MM.1S (cell line): ENCODE results near the gene SH3PXD2A.

Source experiments
- DNase-seq: peaks from one replicate; pipeline ENCODE4 v3.0.0-alpha.2; 2015
- H2AFZ ChIP-seq: fragments of 300-600 bp; sonication (generic); 2 replicates; pipeline ENCODE4 v1.6.0; 2016; ENCODE audit warnings: antibody characterized with exemption, low read length
- H3F3A ChIP-seq: fragments of 300-600 bp; sonication (generic); 2 replicates; pipeline ENCODE4 v1.6.1; 2016; ENCODE audit warnings: mild to moderate bottlenecking, antibody characterized with exemption, low read length, moderate library complexity, mixed read lengths; ENCODE audit not compliant: insufficient read depth
- H3K27ac ChIP-seq: fragments of 300-600 bp; sonication (generic); 2 replicates; pipeline ENCODE4 v1.5.1; 2016; ENCODE audit warnings: mild to moderate bottlenecking, low read length
- H3K27me3 ChIP-seq: fragments of 300-600 bp; sonication (generic); replicated peaks from 2 replicates; pipeline ENCODE4 v1.6.0; 2016; ENCODE audit warnings: low read length; ENCODE audit not compliant: insufficient read depth
- H3K36me3 ChIP-seq: fragments of 300-600 bp; sonication (generic); replicated peaks from 2 replicates; pipeline ENCODE4 v1.6.1; 2016; ENCODE audit warnings: mild to moderate bottlenecking, low read length, mixed read lengths; ENCODE audit not compliant: insufficient read depth
- H3K4me1 ChIP-seq: fragments of 300-600 bp; sonication (generic); 2 replicates; pipeline ENCODE4 v1.6.1; 2016; ENCODE audit warnings: low read length, mixed read lengths
- H3K4me2 ChIP-seq: fragments of 300-600 bp; sonication (generic); 2 replicates; pipeline ENCODE4 v1.6.0; 2016; ENCODE audit warnings: low read depth, low read length
- H3K4me3 ChIP-seq: fragments of 300-600 bp; sonication (generic); 2 replicates; pipeline ENCODE4 v1.5.1; 2016; ENCODE audit warnings: low read length, mixed read lengths
- H3K79me2 ChIP-seq: fragments of 300-600 bp; sonication (generic); 2 replicates; pipeline ENCODE4 v1.6.1; 2016; ENCODE audit warnings: mixed run types, low read length, mixed read lengths
- H3K9ac ChIP-seq: fragments of 300-600 bp; sonication (generic); 2 replicates; pipeline ENCODE4 v1.6.1; 2016; ENCODE audit warnings: low read length, mixed read lengths
- H3K9me2 ChIP-seq: fragments of 300-600 bp; sonication (generic); replicated peaks from 2 replicates; pipeline ENCODE4 v1.6.1; 2016; ENCODE audit warnings: mild to moderate bottlenecking, low read length, mixed read lengths; ENCODE audit not compliant: insufficient read depth
- H3K9me3 ChIP-seq: fragments of 300-600 bp; sonication (generic); replicated peaks from 2 replicates; pipeline ENCODE4 v1.6.1; 2016; ENCODE audit warnings: mild to moderate bottlenecking, low read length, mixed read lengths; ENCODE audit not compliant: insufficient read depth
- H4K20me1 ChIP-seq: fragments of 300-600 bp; sonication (generic); 2 replicates; pipeline ENCODE4 v1.6.1; 2016; ENCODE audit warnings: mild to moderate bottlenecking, low read length, moderate library complexity, mixed read lengths; ENCODE audit not compliant: insufficient read depth
- EZH2 ChIP-seq: fragments of 300-600 bp; sonication (generic); optimal IDR thresholded peaks from 2 replicates; pipeline ENCODE3; 2017; ENCODE audit warnings: low read depth, mild to moderate bottlenecking, antibody characterized with exemption, low read length, mixed read lengths
- EZH2phosphoT487 ChIP-seq: fragments of 300-600 bp; sonication (generic); IDR thresholded peaks from 2 replicates; pipeline ENCODE4 v1.6.1; 2018; ENCODE audit warnings: antibody characterized with exemption, low read length
- TF ChIP-seq, protein P1 (sequence below): fragments of 300-600 bp; sonication (generic); IDR thresholded peaks from 2 replicates; pipeline ENCODE4 v1.5.1; 2016; ENCODE audit warnings: antibody characterized with exemption, low read length, mixed read lengths

SH3PXD2A gene

DNA sequence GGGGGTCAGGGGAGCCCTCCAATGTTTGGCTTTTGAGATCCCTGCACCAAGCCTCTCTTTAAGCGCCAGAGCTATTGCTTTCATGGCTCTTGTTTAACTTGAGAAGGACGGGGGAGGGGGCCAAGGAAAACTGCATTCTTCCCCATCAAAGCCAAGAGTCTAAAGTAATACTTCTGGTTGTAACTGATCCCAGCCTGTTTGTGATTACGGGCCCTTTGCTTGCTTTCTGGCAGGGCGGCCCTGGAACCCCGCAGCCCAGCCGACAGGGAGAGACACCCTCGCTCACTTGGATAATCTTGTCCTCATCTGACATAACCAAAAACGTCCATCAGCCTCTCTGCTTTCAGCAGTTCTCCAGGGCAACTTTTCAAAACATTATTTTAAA, 207.1 kb downstream of the SH3PXD2A start:
- no peak overlapping the region for H3K4me3 ChIP-seq

DNA sequence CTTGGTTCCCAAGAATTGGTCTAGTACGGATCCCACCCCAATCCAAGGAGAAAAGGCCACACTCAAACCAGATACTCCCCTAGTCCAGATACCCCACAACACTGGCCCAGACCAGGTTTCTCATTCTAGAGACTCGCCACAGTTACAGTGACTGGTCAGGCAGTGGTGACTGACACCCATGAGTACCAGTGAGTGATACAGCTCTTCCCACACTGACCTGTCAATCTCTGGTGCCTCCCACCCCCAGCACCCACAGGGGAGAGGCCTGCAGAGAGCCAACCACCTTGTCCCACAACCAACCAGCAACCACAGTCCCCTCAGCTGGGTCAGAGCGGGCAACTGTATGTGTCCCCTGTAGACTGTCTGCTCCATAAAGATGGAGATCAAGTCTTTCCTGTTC, 209.1 kb downstream of the SH3PXD2A start:
- Histone ChIP-seq H3K4me1 (no peaks in the 10 kb centered on the region), H3K36me3 (no peaks in the 10 kb centered on the region), H3K79me2 (peaks cover 16% of the 10 kb centered on the region), H3K9me3 (no peaks in the 10 kb centered on the region), H3K27me3 (no peaks in the 10 kb centered on the region), H2AFZ (no peak overlapping the region), H3K4me2 (no peak overlapping the region), H3K9ac (no peak overlapping the region), H4K20me1 (no peaks in the 10 kb centered on the region), H3K9me2 (no peaks in the 10 kb centered on the region), H3K4me3 (no peak overlapping the region), H3F3A (no peaks in the 10 kb centered on the region), H3K27ac (no peak overlapping the region)
- no peak for DNase-seq
- TF ChIP-seq EZH2phosphoT487 (no peak), EZH2 (no peak)
- TF ChIP-seq, protein P1, sequence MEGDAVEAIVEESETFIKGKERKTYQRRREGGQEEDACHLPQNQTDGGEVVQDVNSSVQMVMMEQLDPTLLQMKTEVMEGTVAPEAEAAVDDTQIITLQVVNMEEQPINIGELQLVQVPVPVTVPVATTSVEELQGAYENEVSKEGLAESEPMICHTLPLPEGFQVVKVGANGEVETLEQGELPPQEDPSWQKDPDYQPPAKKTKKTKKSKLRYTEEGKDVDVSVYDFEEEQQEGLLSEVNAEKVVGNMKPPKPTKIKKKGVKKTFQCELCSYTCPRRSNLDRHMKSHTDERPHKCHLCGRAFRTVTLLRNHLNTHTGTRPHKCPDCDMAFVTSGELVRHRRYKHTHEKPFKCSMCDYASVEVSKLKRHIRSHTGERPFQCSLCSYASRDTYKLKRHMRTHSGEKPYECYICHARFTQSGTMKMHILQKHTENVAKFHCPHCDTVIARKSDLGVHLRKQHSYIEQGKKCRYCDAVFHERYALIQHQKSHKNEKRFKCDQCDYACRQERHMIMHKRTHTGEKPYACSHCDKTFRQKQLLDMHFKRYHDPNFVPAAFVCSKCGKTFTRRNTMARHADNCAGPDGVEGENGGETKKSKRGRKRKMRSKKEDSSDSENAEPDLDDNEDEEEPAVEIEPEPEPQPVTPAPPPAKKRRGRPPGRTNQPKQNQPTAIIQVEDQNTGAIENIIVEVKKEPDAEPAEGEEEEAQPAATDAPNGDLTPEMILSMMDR: no peak

More for the DNA sequence above, 207.1 kb downstream of the SH3PXD2A start:
- Histone ChIP-seq H3K4me2 (no peak overlapping the region), H3K27me3 (no peaks in the 10 kb centered on the region), H3K9me3 (no peaks in the 10 kb centered on the region), H3K36me3 (no peaks in the 10 kb centered on the region), H3K4me1 (no peaks in the 10 kb centered on the region), H3K79me2 (peaks cover 18% of the 10 kb centered on the region), H4K20me1 (no peaks in the 10 kb centered on the region), H2AFZ (no peak overlapping the region), H3K9ac (no peak overlapping the region), H3K9me2 (no peaks in the 10 kb centered on the region), H3K27ac (no peak overlapping the region), H3F3A (no peaks in the 10 kb centered on the region)
- TF ChIP-seq EZH2: no peak
- TF ChIP-seq, protein P1: no peak
- no peak for TF ChIP-seq EZH2phosphoT487
- DNase-seq: no peak

GRCh38 chr10:103645141-103646054, 210.0 kb downstream of the SH3PXD2A start:
- H4K20me1 ChIP-seq: no peaks in the 10 kb centered on the region
- no peak overlapping the region for H3K9ac ChIP-seq
- DNase-seq: no peak
- no peaks in the 10 kb centered on the region for H3K4me1 ChIP-seq
- no peaks in the 10 kb centered on the region for H3K9me2 ChIP-seq
- no peaks in the 10 kb centered on the region for H3K36me3 ChIP-seq
- H3K79me2 ChIP-seq: peaks cover 13% of the 10 kb centered on the region
- no peak overlapping the region for H3K27ac ChIP-seq
- H3F3A ChIP-seq: no peaks in the 10 kb centered on the region
- H3K4me3 ChIP-seq: no peak overlapping the region
- H2AFZ ChIP-seq: no peak overlapping the region
- no peak for TF ChIP-seq EZH2
- TF ChIP-seq EZH2phosphoT487: no peak
- TF ChIP-seq, protein P1: no peak
- no peaks in the 10 kb centered on the region for H3K9me3 ChIP-seq
- H3K4me2 ChIP-seq: no peak overlapping the region
- no peaks in the 10 kb centered on the region for H3K27me3 ChIP-seq
